GM12878 (cell line): Measurements from ENCODE around the gene CCDC85B. TPM values are rescaled to one million over a fixed set of nuclear protein-coding genes. Genes with fewer than 3 reads are reported as not detected.

ENCODE experiments used
- ATAC-seq: fragments of 200-7000 bp; cut with Tn5 transposase; 3 replicates; pipeline ENCODE4 v1.9.1; 2020; ENCODE audit warnings: mild to moderate bottlenecking, moderate library complexity
- BruUV-seq: library from RNA; stranded (reverse); fragments of 400-500 nt; replicated peaks from 2 replicates; lab custom pipeline; 2021; lab: Mats Ljungman, UMichigan
- CTCF ChIA-PET: fragments of 300-600 bp; sonication (Branson Sonifier 250); formaldehyde crosslinking; extraction: SDS; loops from one replicate; lab custom pipeline; 2021; ENCODE audit warnings: inconsistent platforms; lab: Yijun Ruan, JAX
- POLR2A ChIA-PET: fragments of 350-600 bp; formaldehyde crosslinking; extraction: SDS; loops from one replicate; lab custom pipeline; 2021; ENCODE audit warnings: inconsistent platforms; lab: Charles Lee
- RAD21 ChIA-PET: fragments of 300-600 bp; sonication (Branson Sonifier 250); formaldehyde crosslinking; loops from one replicate; lab custom pipeline; 2023; ENCODE audit warnings: antibody characterized with exemption; ENCODE audit not compliant: unreplicated experiment; lab: Charles Lee
- SMC1A ChIA-PET: fragments of 300-600 bp; sonication (Branson Sonifier 250); formaldehyde crosslinking; loops from one replicate; lab custom pipeline; 2023; ENCODE audit not compliant: unreplicated experiment, uncharacterized antibody; lab: Charles Lee
- DNase-seq: peaks from one replicate; pipeline ENCODE4 v3.0.0-alpha.2; 2011; ENCODE audit warnings: low read depth, low spot score
- FAIRE-seq: peaks from 3 replicates; lab custom pipeline; 2011; peaks lifted over from hg19 to GRCh38; lab: Jason Lieb, UNC
- H2AFZ ChIP-seq: 2 replicates; pipeline ENCODE4 v1.6.0; 2011; ENCODE audit warnings: low read depth, low read length, control low read depth; ENCODE audit not compliant: control insufficient read depth
- H3K27ac ChIP-seq: 2 replicates; pipeline ENCODE4 v1.5.1; 2011; ENCODE audit warnings: control low read depth; ENCODE audit not compliant: control insufficient read depth, insufficient read depth
- H3K27me3 ChIP-seq, 2 experiments: replicated peaks in 1 of 2; 2 replicates each; pipeline versions ENCODE4 v1.6.0 to v1.6.1; 2011; ENCODE audit warnings: low read length in 1 of 2; ENCODE audit not compliant: control insufficient read depth in 2 of 2, insufficient read depth in 2 of 2
- H3K36me3 ChIP-seq, 2 experiments: 2 replicates each; pipeline ENCODE4 v1.5.1; 2011; ENCODE audit warnings: low read length in 1 of 2; ENCODE audit not compliant: control insufficient read depth in 2 of 2, insufficient read depth in 2 of 2
- H3K4me1 ChIP-seq: 2 replicates; pipeline ENCODE4 v1.6.1; 2011; ENCODE audit warnings: mild to moderate bottlenecking, low read length, moderate library complexity, mixed read lengths; ENCODE audit not compliant: control insufficient read depth, insufficient read depth
- H3K4me2 ChIP-seq: 2 replicates; pipeline ENCODE4 v1.6.0; 2011; ENCODE audit warnings: control low read depth; ENCODE audit not compliant: control insufficient read depth, insufficient read depth
- H3K4me3 ChIP-seq: fragments of 200-600 bp; sonication (generic); 2 replicates; pipeline ENCODE4 v1.5.1; 2016
- H3K79me2 ChIP-seq: 2 replicates; pipeline ENCODE4 v1.6.0; 2011; ENCODE audit warnings: low read length; ENCODE audit not compliant: control insufficient read depth, insufficient read depth
- H3K9ac ChIP-seq: 2 replicates; pipeline ENCODE4 v1.8.0; 2011; ENCODE audit warnings: low read length, control low read depth, mixed read lengths; ENCODE audit not compliant: control insufficient read depth, insufficient read depth
- H3K9me3 ChIP-seq: replicated peaks from 3 replicates; pipeline ENCODE4 v1.5.1; 2011; ENCODE audit warnings: mild to moderate bottlenecking, low read length; ENCODE audit not compliant: control insufficient read depth, insufficient read depth
- H4K20me1 ChIP-seq: 2 replicates; pipeline ENCODE4 v1.6.0; 2011; ENCODE audit not compliant: control insufficient read depth, insufficient read depth
- BACH1 ChIP-seq: fragments of 450-650 bp; IDR thresholded peaks from 2 replicates; pipeline ENCODE4 v1.6.1; 2017; ENCODE audit warnings: mild to moderate bottlenecking, borderline replicate concordance
- CHD4 ChIP-seq: fragments of 200-600 bp; sonication (generic); IDR thresholded peaks from 2 replicates; pipeline ENCODE4 v1.6.1; 2016; ENCODE audit warnings: mild to moderate bottlenecking
- LARP7 ChIP-seq: fragments of 450-650 bp; IDR thresholded peaks from 2 replicates; pipeline ENCODE4 v1.6.1; 2017; ENCODE audit warnings: mild to moderate bottlenecking
- MLLT1 ChIP-seq: fragments of 450-650 bp; IDR thresholded peaks from 2 replicates; pipeline ENCODE4 v1.6.1; 2016; ENCODE audit warnings: mild to moderate bottlenecking
- POLR2A ChIP-seq: IDR thresholded peaks from 2 replicates; pipeline ENCODE4 v1.6.1; 2011; ENCODE audit warnings: low read depth, mild to moderate bottlenecking, low read length
- SUZ12 ChIP-seq: fragments of 200-600 bp; sonication (generic); IDR thresholded peaks from one replicate; pipeline ENCODE4 v1.6.1; 2018; ENCODE audit warnings: antibody characterized with exemption, mild to moderate bottlenecking; ENCODE audit not compliant: unreplicated experiment
- ZBTB40 ChIP-seq: fragments of 450-650 bp; IDR thresholded peaks from 2 replicates; pipeline ENCODE4 v1.6.1; 2016; ENCODE audit warnings: mild to moderate bottlenecking, moderate library complexity, borderline replicate concordance
- ZNF274 ChIP-seq: IDR thresholded peaks from one replicate; pipeline ENCODE4 v1.8.0; 2011; ENCODE audit not compliant: insufficient read length, insufficient read depth
- ZNF622 ChIP-seq: fragments of 450-650 bp; IDR thresholded peaks from 2 replicates; pipeline ENCODE4 v1.6.1; 2017; ENCODE audit warnings: mild to moderate bottlenecking, inconsistent platforms
- WGBS: methylation state at CpG from one replicate; pipeline ENCODE4 v1.1.6; 2016; ENCODE audit warnings: low lambda C conversion rate; ENCODE audit not compliant: insufficient replicate concordance, insufficient coverage; ENCODE audit errors: missing lambda C conversion rate; 5-methylcytosine and 5-hydroxymethylcytosine counted together
- in situ Hi-C: fragments of 300-500 bp; cut with MboI; formaldehyde crosslinking; loops from 9 replicates; pipeline ENCODE4 v1.14.3; 2018; ENCODE audit warnings: mixed read lengths
- intact Hi-C: fragments of 100-400 bp; cut with micrococcal nuclease; formaldehyde crosslinking; loops from one replicate; pipeline ENCODE4 v1.14.2; 2022; ENCODE audit not compliant: unreplicated experiment
- polyA plus RNA-seq, 11 experiments: library from polyadenylated mRNA; depleted of rRNA in 4 of 11; unstranded in 6 of 11; stranded (reverse) in 5 of 11; fragments of >200 nt; fragmentation: Nextera tagmentation in 4 of 11; fragmentation: Illumina TruSeq in 1 of 11; extraction: Ambion mirVana in 4 of 11; extraction: Trizol in 1 of 11; gene quantifications; 1 replicate in 1 of 11; 2 replicates in 10 of 11; pipeline versions ENCODE4 v1.2.1 to v1.2.3, GENCODE V29; 2011 to 2016; ENCODE audit warnings: inconsistent platforms in 2 of 11, missing spikeins in 2 of 11, low read depth in 1 of 11
- total RNA-seq, 4 experiments: library from RNA; depleted of rRNA in 3 of 4; stranded (reverse); fragments of >200 nt in 3 of 4; fragmentation: Illumina TruSeq in 1 of 4; extraction: Trizol in 1 of 4; gene quantifications; 2 replicates each; pipeline versions ENCODE4 v1.2.1 to v1.2.3, GENCODE V29; 2013 to 2021

CCDC85B gene
- total and polyA plus RNA-seq, 10 of the 15 experiments (the other 5 are each of a cell fraction or from before 2014, with no cell fraction given), result 0.32 to 114 (median 49.5) TPM

GRCh38 chr11:65872586-65873317 lies 17.7 kb upstream of the CCDC85B start, which contains the start of gene EFEMP2:
EFEMP2 (minus strand) TSS chr11:65872800; CDS start chr11:65872354, 446 bp downstream.
- CTCF ChIA-PET, result interaction anchor here (1.8 to 4.5 kb wide), 6 partner anchors 12 to 18 kb away, joined by 7 to 66 read pairs (median 22); partner anchors contain the start of genes CCDC85B, CFL1, FIBP and MUS81
- no peaks in the 10 kb centered on the region for H3K27me3 ChIP-seq
- H3K79me2 ChIP-seq, result no peaks in the 10 kb centered on the region
- 3% methylated on average over 31 of the region's 69 CpGs for WGBS
- ATAC-seq, result no peak
- H3K27ac ChIP-seq, result peak within 1 kb of the TSS; percentile 51
- peaks cover 0 to 3% of the 10 kb centered on the region in 2 experiments; a peak in 2 of 4 replicates for H3K36me3 ChIP-seq
- TF ChIP-seq MLLT1 (no peak), CHD4 (no peak), ZBTB40 (0 out of 2 replicates have a peak, but pooled peaks have one; percentile 45), LARP7 (no peak), POLR2A (0 out of 2 replicates have a peak, but pooled peaks have one; percentile 30), BACH1 (0 out of 2 replicates have a peak, but pooled peaks have one; percentile 17), ZNF622 (no peak), SUZ12 (no peak), ZNF274 (no peak)
- TF ChIP-seq, all 136 proteins: peak for 3
- Histone ChIP-seq H3K4me3 (peak within 1 kb of the TSS; percentile 87), H4K20me1 (no peaks in the 10 kb centered on the region), H3K9me3 (no peaks in the 10 kb centered on the region), H2AFZ (peak within 1 kb of the TSS; percentile 73), H3K4me2 (peak within 1 kb of the TSS; percentile 96), H3K9ac (peak within 1 kb of the TSS; percentile 82), H3K4me1 (peaks cover 11% of the 10 kb centered on the region)
- ChIA-PET RAD21 (interaction anchor here (0.6 to 2.0 kb wide), 4 partner anchors 13 to 116 kb away, joined by 3 to 21 read pairs (median 4); partner anchors contain the start of gene FIBP), POLR2A (interaction anchor here (0.6 to 4.5 kb wide), 8 partner anchors 12 to 397 kb away, joined by 3 to 44 read pairs (median 12); partner anchors contain the start of genes CCDC85B, FIBP and MUS81), SMC1A (interaction anchor here (2.1 kb wide), 1 partner anchor 14 kb away, joined by 13 read pairs; the partner anchor contains the start of genes CFL1 and MUS81)
- intact Hi-C loops, result no loop called here
- TSS peak; percentile 96 for BruUV-seq
- DNase-seq (no peak), FAIRE-seq (no peak)
- in situ Hi-C loops, result loop anchor here (25.0 kb wide), 1 partner anchor 1635 kb away; the partner anchor contains the start of genes DNAJC4, FKBP2, NUDT22 and PPP1R14B
